HCT116 (cell line): Measurements from ENCODE around the gene DNAJB9. TPM values are rescaled to one million over a fixed set of nuclear protein-coding genes. Genes with fewer than 3 reads are reported as not detected.

ENCODE experiments used
- ATAC-seq: fragments of 200-7000 bp; cut with Tn5 transposase; 2 replicates; pipeline ENCODE4 v1.9.1; 2020; ENCODE audit warnings: mild to moderate bottlenecking, moderate library complexity
- BruUV-seq: library from RNA; stranded (reverse); fragments of 400-500 nt; replicated peaks from 2 replicates; lab custom pipeline; 2021; lab: Mats Ljungman, UMichigan
- CTCF ChIA-PET: fragments of 300-600 bp; sonication (Branson Sonifier 250); formaldehyde crosslinking; loops from one replicate; lab custom pipeline; 2021; ENCODE audit warnings: antibody characterized with exemption; lab: Charles Lee
- POLR2A ChIA-PET: fragments of 300-600, 350-600 bp; sonication (Branson Sonifier 250); formaldehyde crosslinking; loops from one replicate; lab custom pipeline; 2021; ENCODE audit warnings: antibody characterized with exemption; lab: Charles Lee
- RAD21 ChIA-PET, 2 experiments: fragments of 300-600 bp; sonication (Branson Sonifier 250); formaldehyde crosslinking; loops; one replicate each; lab custom pipeline; 2023; ENCODE audit warnings: low total read pairs in 2 of 2; ENCODE audit not compliant: uncharacterized antibody in 2 of 2, unreplicated experiment in 2 of 2, low non-redundant PET in 1 of 2; lab: Charles Lee
- DNase-seq: peaks from one replicate; pipeline ENCODE4 v3.0.0-alpha.2; 2010; ENCODE audit warnings: low read depth, low spot score
- H2AFZ ChIP-seq: fragments of 200-600 bp; shearing (Covaris generic), sonication (generic); 2 replicates; pipeline ENCODE4 v1.6.1; 2017; ENCODE audit warnings: low read depth, mixed run types, mixed read lengths, antibody characterized with exemption, low read length; ENCODE audit not compliant: poor library complexity, severe bottlenecking
- H3K27ac ChIP-seq: 2 replicates; pipeline ENCODE4 v1.5.1; 2012; ENCODE audit warnings: low read depth, low read length
- H3K27me3 ChIP-seq: fragments of 200-600 bp; sonication (generic); 2 replicates; pipeline ENCODE4 v1.6.1; 2016; ENCODE audit warnings: mixed run types, low read length, mixed read lengths; ENCODE audit not compliant: insufficient read depth
- H3K36me3 ChIP-seq, 2 experiments: fragments of 200-500 bp in 1 of 2; fragments of 200-600 bp in 1 of 2; sonication (Bioruptor generic) in 1 of 2; sonication (generic) in 1 of 2; 2 replicates each; pipeline versions ENCODE4 v1.5.1 to v1.6.1; 2014 to 2016; ENCODE audit warnings: low read length in 2 of 2, inconsistent platforms in 1 of 2, mixed read lengths in 1 of 2, mixed run types in 1 of 2; ENCODE audit not compliant: insufficient read depth in 2 of 2, control insufficient read depth in 1 of 2
- H3K4me1 ChIP-seq, 2 experiments: fragments of 200-600 bp in 1 of 2; sonication (generic) in 1 of 2; 2 replicates each; pipeline versions ENCODE4 v1.5.1 to v1.6.1; 2012 to 2017; ENCODE audit warnings: low read length in 2 of 2, inconsistent platforms in 1 of 2, mild to moderate bottlenecking in 1 of 2, mixed read lengths in 1 of 2, mixed run types in 1 of 2, moderate library complexity in 1 of 2; ENCODE audit not compliant: insufficient read depth in 2 of 2, control insufficient read depth in 1 of 2
- H3K4me2 ChIP-seq: fragments of 200-600 bp; sonication (generic); 2 replicates; pipeline ENCODE4 v1.6.1; 2017; ENCODE audit warnings: mixed run types, low read length, mixed read lengths
- H3K4me3 ChIP-seq, 2 experiments: fragments of 200-600 bp in 1 of 2; sonication (generic) in 1 of 2; replicated peaks in 1 of 2; 2 replicates each; pipeline ENCODE4 v1.5.1; 2011 to 2016; ENCODE audit warnings: low read length in 2 of 2, control low read depth in 1 of 2, low read depth in 1 of 2, mild to moderate bottlenecking in 1 of 2, mixed read lengths in 1 of 2, mixed run types in 1 of 2
- H3K79me2 ChIP-seq: fragments of 200-600 bp; sonication (generic); 2 replicates; pipeline ENCODE4 v1.6.1; 2017; ENCODE audit warnings: mild to moderate bottlenecking, mixed run types, low read length, moderate library complexity, mixed read lengths; ENCODE audit not compliant: insufficient read depth
- H3K9ac ChIP-seq: fragments of 200-600 bp; sonication (generic); 2 replicates; pipeline ENCODE4 v1.6.1; 2016; ENCODE audit warnings: low read length, mixed read lengths
- H3K9me2 ChIP-seq: fragments of 200-600 bp; sonication (generic), shearing (Covaris generic); 2 replicates; pipeline ENCODE4 v1.6.1; 2017; ENCODE audit warnings: mixed run types, mild to moderate bottlenecking, moderate library complexity; ENCODE audit not compliant: insufficient read depth
- H3K9me3 ChIP-seq, 2 experiments: fragments of 200-500 bp in 1 of 2; fragments of 200-600 bp in 1 of 2; sonication (Bioruptor generic) in 1 of 2; sonication (generic) in 1 of 2; 2 replicates each; pipeline ENCODE4 v1.6.1; 2014 to 2017; ENCODE audit warnings: low read length in 2 of 2, mixed read lengths in 2 of 2, inconsistent platforms in 1 of 2, low read depth in 1 of 2, mild to moderate bottlenecking in 1 of 2, mixed run types in 1 of 2, moderate library complexity in 1 of 2; ENCODE audit not compliant: control insufficient read depth in 1 of 2, insufficient read depth in 1 of 2
- H4K20me1 ChIP-seq: fragments of 200-600 bp; sonication (generic), shearing (Covaris generic); 2 replicates; pipeline ENCODE4 v1.6.1; 2017; ENCODE audit warnings: mixed run types, mild to moderate bottlenecking, moderate library complexity; ENCODE audit not compliant: insufficient read depth
- CBX3 ChIP-seq: IDR thresholded peaks from 2 replicates; pipeline ENCODE4 v1.6.1; 2012; ENCODE audit warnings: low read depth
- CEBPB ChIP-seq: IDR thresholded peaks from 2 replicates; pipeline ENCODE4 v1.6.1; 2012; ENCODE audit warnings: low read depth
- CTCF ChIP-seq, 3 experiments: fragments of 200-600 bp in 1 of 3; sonication (generic) in 1 of 3; IDR thresholded peaks in 2 of 3; conservative IDR thresholded peaks in 1 of 3; 2 replicates each; pipeline ENCODE4 v1.5.1; 2012 to 2017; ENCODE audit warnings: low read depth in 2 of 3, low read length in 2 of 3, antibody characterized with exemption in 1 of 3, borderline replicate concordance in 1 of 3, control low read depth in 1 of 3, mild to moderate bottlenecking in 1 of 3, mixed read lengths in 1 of 3, mixed run types in 1 of 3, moderate library complexity in 1 of 3; ENCODE audit not compliant: insufficient read depth in 1 of 3
- EGR1 ChIP-seq: IDR thresholded peaks from 2 replicates; pipeline ENCODE4 v1.6.1; 2012; ENCODE audit warnings: low read depth
- EZH2 ChIP-seq: fragments of 200-600 bp; sonication (generic); IDR thresholded peaks from 2 replicates; pipeline ENCODE4 v1.6.1; 2017; ENCODE audit warnings: antibody characterized with exemption, mixed run types
- EZH2phosphoT487 ChIP-seq: fragments of 200-600 bp; IDR thresholded peaks from 2 replicates; pipeline ENCODE4 v1.6.1; 2018; ENCODE audit warnings: antibody characterized with exemption, borderline replicate concordance
- FOSL1 ChIP-seq: IDR thresholded peaks from 2 replicates; pipeline ENCODE4 v1.6.1; 2012; ENCODE audit warnings: low read depth
- JUND ChIP-seq: IDR thresholded peaks from 2 replicates; pipeline ENCODE4 v1.6.1; 2012
- MAX ChIP-seq: IDR thresholded peaks from 2 replicates; pipeline ENCODE4 v1.6.1; 2012
- POLR2AphosphoS5 ChIP-seq: IDR thresholded peaks from 2 replicates; pipeline ENCODE4 v1.6.1; 2011; ENCODE audit warnings: mild to moderate bottlenecking, low read depth, low read length, moderate library complexity
- RAD21 ChIP-seq: IDR thresholded peaks from 2 replicates; pipeline ENCODE4 v1.6.1; 2012; ENCODE audit warnings: low read depth, mild to moderate bottlenecking
- REST ChIP-seq: IDR thresholded peaks from 2 replicates; pipeline ENCODE4 v1.6.1; 2012; ENCODE audit warnings: low read depth
- SIN3A ChIP-seq: IDR thresholded peaks from 2 replicates; pipeline ENCODE4 v1.6.1; 2012; ENCODE audit warnings: low read depth
- SP1 ChIP-seq: IDR thresholded peaks from 2 replicates; pipeline ENCODE4 v1.6.1; 2012; ENCODE audit warnings: low read depth
- TCF7L2 ChIP-seq: IDR thresholded peaks from 2 replicates; pipeline ENCODE4 v1.7.0; 2011; ENCODE audit warnings: borderline replicate concordance, inconsistent platforms; ENCODE audit not compliant: insufficient read depth, insufficient read length; ENCODE audit errors: extremely low read depth
- ZBTB33 ChIP-seq: IDR thresholded peaks from 2 replicates; pipeline ENCODE4 v1.6.1; 2011; ENCODE audit warnings: mild to moderate bottlenecking, low read length, moderate library complexity; ENCODE audit not compliant: insufficient replicate concordance; ENCODE audit errors: extremely low read depth
- ZFX ChIP-seq: fragments of 450-650 bp; IDR thresholded peaks from 2 replicates; pipeline ENCODE4 v1.6.1; 2017
- ZNF274 ChIP-seq: fragments of 200-500 bp; sonication (Bioruptor generic); IDR thresholded peaks from 2 replicates; pipeline ENCODE4 v1.6.1; 2014; ENCODE audit warnings: mild to moderate bottlenecking, low read depth, low read length, inconsistent platforms
- intact Hi-C: fragments of 100-400 bp; cut with micrococcal nuclease; formaldehyde crosslinking; loops from 2 replicates; pipeline ENCODE4 v1.10.0; 2022
- total RNA-seq: library from RNA; stranded (reverse); gene quantifications from one replicate; pipeline ENCODE4 v1.2.1, GENCODE V29; 2021; ENCODE audit not compliant: unreplicated experiment

Gene DNAJB9
- total RNA-seq, 1 experiment from 2014 or later = 10.1 TPM

GRCh38 chr7:108609643-108610042, 40.0 kb downstream of the DNAJB9 start:
- POLR2A ChIA-PET = no interaction called here
- no peaks in the 10 kb centered on the region for H3K9me2 ChIP-seq
- no peaks in the 10 kb centered on the region for H4K20me1 ChIP-seq
- H3K9me3 ChIP-seq = no peaks in the 10 kb centered on the region
- no peak overlapping the region for H3K27ac ChIP-seq
- intact Hi-C loops = loop anchor here (5.0 to 10.0 kb wide), 3 partner anchors 483 to 1835 kb away; no protein-coding TSS in a partner anchor
- no peak overlapping the region for H3K4me3 ChIP-seq
- ATAC-seq (no peak), DNase-seq (no peak)
- TF ChIP-seq CBX3 = no peak
- TF ChIP-seq EZH2 = no peak
- no peak for TF ChIP-seq ZBTB33
- TF ChIP-seq SIN3A = no peak
- TF ChIP-seq MAX = no peak
- TF ChIP-seq CTCF (IDR thresholded peaks at IDR 0.05 in 2 of 3, conservative IDR thresholded peaks at IDR 0.05 in 1 of 3; ENCODE audit: borderline replicate concordance in 1 of 3, insufficient read depth in 1 of 3, low read depth in 2 of 3, low read length in 2 of 3) = no peak
- no peak for TF ChIP-seq ZFX
- TF ChIP-seq JUND = no peak
- TF ChIP-seq REST = no peak
- no peak for TF ChIP-seq POLR2AphosphoS5
- TF ChIP-seq CEBPB = no peak
- TF ChIP-seq ZNF274 = no peak
- no peak for TF ChIP-seq RAD21
- no peak for TF ChIP-seq TCF7L2
- no peak for TF ChIP-seq SP1
- TF ChIP-seq EGR1 = no peak
- no peak for TF ChIP-seq EZH2phosphoT487
- TF ChIP-seq FOSL1 = no peak
- no TSS peak for BruUV-seq
- H3K79me2 ChIP-seq = no peaks in the 10 kb centered on the region
- H3K36me3 ChIP-seq = no peaks in the 10 kb centered on the region
- H3K9ac ChIP-seq = no peak overlapping the region
- no peak overlapping the region for H3K4me2 ChIP-seq
- CTCF ChIA-PET = no interaction called here
- no peaks in the 10 kb centered on the region for H3K4me1 ChIP-seq
- no peaks in the 10 kb centered on the region for H3K27me3 ChIP-seq
- H2AFZ ChIP-seq = no peak overlapping the region
- RAD21 ChIA-PET = no interaction called here
